Measurements from ENCODE around the gene CCDC9B. TPM values are rescaled to one million over a fixed set of nuclear protein-coding genes. Genes with fewer than 3 reads are reported as not detected.

CCDC9B gene
- total and polyA plus RNA-seq, 9 donors: 1.8 to 22.2 (median 7.3) TPM

DNA sequence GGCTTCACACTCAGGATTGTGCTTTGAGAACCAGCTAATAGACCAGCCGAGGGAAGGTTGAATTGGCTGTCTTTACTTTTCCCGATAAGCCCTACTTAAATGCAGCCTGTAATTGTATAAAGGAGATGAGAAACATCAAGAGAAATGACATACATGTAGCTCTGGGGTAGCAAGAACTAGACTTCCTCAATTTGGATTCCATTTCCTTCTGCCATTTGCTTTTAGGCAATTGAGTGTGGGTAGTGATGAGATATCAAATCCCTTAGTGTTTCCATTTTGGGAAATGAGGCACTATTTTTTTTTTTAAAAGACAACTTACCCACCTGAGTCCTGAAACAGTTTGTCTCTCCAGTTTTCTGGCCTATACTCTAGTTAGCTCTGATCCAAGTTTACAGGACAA is 15.0 kb downstream of the CCDC9B start:
- Histone ChIP-seq H3K36me3 (no peaks in the 10 kb centered on the region), H3K9me3 (no peaks in the 10 kb centered on the region), H3K4me1 (ENCODE audit: insufficient read depth) (peaks cover 15% of the 10 kb centered on the region), H3K4me3 (no peak overlapping the region), H3K27ac (no peak overlapping the region), H3K27me3 (no peaks in the 10 kb centered on the region)
- DNase-seq: no peak
- TF ChIP-seq, protein P1, sequence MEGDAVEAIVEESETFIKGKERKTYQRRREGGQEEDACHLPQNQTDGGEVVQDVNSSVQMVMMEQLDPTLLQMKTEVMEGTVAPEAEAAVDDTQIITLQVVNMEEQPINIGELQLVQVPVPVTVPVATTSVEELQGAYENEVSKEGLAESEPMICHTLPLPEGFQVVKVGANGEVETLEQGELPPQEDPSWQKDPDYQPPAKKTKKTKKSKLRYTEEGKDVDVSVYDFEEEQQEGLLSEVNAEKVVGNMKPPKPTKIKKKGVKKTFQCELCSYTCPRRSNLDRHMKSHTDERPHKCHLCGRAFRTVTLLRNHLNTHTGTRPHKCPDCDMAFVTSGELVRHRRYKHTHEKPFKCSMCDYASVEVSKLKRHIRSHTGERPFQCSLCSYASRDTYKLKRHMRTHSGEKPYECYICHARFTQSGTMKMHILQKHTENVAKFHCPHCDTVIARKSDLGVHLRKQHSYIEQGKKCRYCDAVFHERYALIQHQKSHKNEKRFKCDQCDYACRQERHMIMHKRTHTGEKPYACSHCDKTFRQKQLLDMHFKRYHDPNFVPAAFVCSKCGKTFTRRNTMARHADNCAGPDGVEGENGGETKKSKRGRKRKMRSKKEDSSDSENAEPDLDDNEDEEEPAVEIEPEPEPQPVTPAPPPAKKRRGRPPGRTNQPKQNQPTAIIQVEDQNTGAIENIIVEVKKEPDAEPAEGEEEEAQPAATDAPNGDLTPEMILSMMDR (IDR thresholded peaks at IDR 0.05): no peak
- TF ChIP-seq EP300 (IDR thresholded peaks at IDR 0.05) (no peak), POLR2A (IDR thresholded peaks at IDR 0.05) (no peak)
- 88 to 98% (median 96%) methylated on average over 2 of the region's 2 CpGs for WGBS, 3 donors
- intact Hi-C loops (cut with DNase I): no loop called here

GRCh38 chr15:40325188-40325587 is 15.6 kb downstream of the CCDC9B start:
- Histone ChIP-seq H3K27ac (no peak overlapping the region), H3K27me3 (no peaks in the 10 kb centered on the region), H3K4me3 (peak overlapping the region; percentile 80), H3K36me3 (no peaks in the 10 kb centered on the region), H3K9me3 (no peaks in the 10 kb centered on the region), H3K4me1 (ENCODE audit: insufficient read depth) (peaks cover 13% of the 10 kb centered on the region)
- TF ChIP-seq, protein P1 (IDR thresholded peaks at IDR 0.05): no peak
- TF ChIP-seq EP300 (IDR thresholded peaks at IDR 0.05) (no peak), POLR2A (IDR thresholded peaks at IDR 0.05) (no peak)
- intact Hi-C loops (cut with DNase I): no loop called here
- 68 to 85% (median 80%) methylated on average over 2 of the region's 2 CpGs for WGBS, 3 donors
- DNase-seq: no peak

GRCh38 chr15:40323953-40324937 is 16.5 kb downstream of the CCDC9B start:
- H3K36me3 ChIP-seq: no peaks in the 10 kb centered on the region
- peak in 3 of 5 donors; percentile 39 to 67 (median 61) for DNase-seq
- TF ChIP-seq EP300 (IDR thresholded peaks at IDR 0.05): no peak
- TF ChIP-seq, protein P1 (IDR thresholded peaks at IDR 0.05): no peak
- TF ChIP-seq POLR2A (IDR thresholded peaks at IDR 0.05): no peak
- intact Hi-C loops (cut with DNase I): loop anchor here in 1 of 4 donors (5.0 kb wide), 1 partner anchor 33 kb away; the partner anchor contains the start of gene DISP2
- 2 to 3% (median 2%) methylated on average over 31 to 100 of the region's 101 CpGs for WGBS, 3 donors
- H3K27ac ChIP-seq: peak overlapping the region; percentile 37 to 72
- peak overlapping the region; percentile 80 for H3K4me3 ChIP-seq
- no peaks in the 10 kb centered on the region for H3K27me3 ChIP-seq
- H3K9me3 ChIP-seq: no peaks in the 10 kb centered on the region
- peaks cover 11% of the 10 kb centered on the region for H3K4me1 ChIP-seq (ENCODE audit: insufficient read depth)

- DNase-seq: peak; percentile 85 to 95 (median 91)
- H3K4me3 ChIP-seq: peak within 1 kb of the TSS; percentile 80
- no peaks in the 10 kb centered on the region for H3K9me3 ChIP-seq
- 0 to 1% (median 1%) methylated on average over 77 to 101 of the region's 103 CpGs for whole genome bisulfite sequencing, 3 donors
- H3K27me3 ChIP-seq: no peaks in the 10 kb centered on the region
- H3K27ac ChIP-seq: peak within 1 kb of the TSS; percentile 37 to 72
- peaks cover 7% of the 10 kb centered on the region for H3K4me1 ChIP-seq (ENCODE audit: insufficient read depth)
- no peak for TF ChIP-seq EP300 (IDR thresholded peaks at IDR 0.05)
- TF ChIP-seq, protein P1 (IDR thresholded peaks at IDR 0.05): peak; percentile 70 to 86 (median 70)
- no peak for TF ChIP-seq POLR2A (IDR thresholded peaks at IDR 0.05)
- intact Hi-C loops (cut with DNase I): loop anchor here in 1 of 4 donors (5.0 kb wide), 1 partner anchor 34 kb away; the partner anchor contains the start of gene DISP2
- H3K36me3 ChIP-seq: no peaks in the 10 kb centered on the region
Observed at GRCh38 chr15:40323239-40323952, 17.3 kb downstream of the CCDC9B start, which contains the start of gene INAFM2. INAFM2 (plus strand) TSS chr15:40323692; CDS start chr15:40324056, 364 bp downstream.
